NCI-H345 (cell line): ENCODE measurements around the gene MT1F.
"Not testable (repeated sequence)": the region's sequence is repeated elsewhere in the genome, so short reads cannot be mapped to it uniquely, and the experiment has no call there.

Experiments
- DNase-seq: peaks from one replicate; lab custom pipeline; 2025; lab: John Stamatoyannopoulos, UW

The MT1F gene

DNA sequence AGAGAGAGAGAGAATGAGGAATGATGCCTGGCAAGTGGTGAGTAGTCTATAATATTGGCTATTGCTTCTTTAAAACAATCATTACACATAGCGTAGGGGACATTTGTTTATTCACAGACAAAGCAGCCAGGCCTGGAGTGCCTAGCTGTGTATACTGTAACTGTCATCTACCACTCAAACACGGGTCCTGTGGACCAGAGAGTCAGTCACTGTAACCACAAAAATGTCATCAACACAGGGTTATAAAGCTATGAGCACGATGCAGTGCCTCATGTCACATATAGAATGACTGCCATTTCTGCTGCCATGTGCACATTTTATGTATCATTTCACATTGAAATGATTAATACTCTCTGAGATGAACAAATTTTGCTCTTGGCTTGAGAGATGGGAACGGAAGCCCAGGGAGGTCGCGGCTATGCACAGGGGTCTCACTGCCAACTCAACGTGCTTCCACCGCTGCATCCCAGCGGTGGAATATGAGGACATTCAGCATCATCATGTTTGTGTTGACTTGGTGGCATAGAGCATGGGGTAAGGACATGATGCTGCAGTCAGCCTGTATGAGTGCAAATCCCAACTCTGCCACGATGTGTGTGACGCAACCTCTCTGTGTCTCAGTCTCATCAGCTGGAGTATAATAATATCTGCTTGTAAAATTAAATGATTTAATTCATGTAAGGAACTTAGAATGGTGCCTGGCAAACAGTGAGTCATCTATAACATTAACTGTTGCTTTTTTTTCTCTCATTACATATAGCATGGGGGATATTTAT, 15.2 kb downstream of the MT1F start:
- DNase-seq, result no peak

GRCh38 chr16:56673921-56674320, 16.2 kb downstream of the MT1F start:
- DNase-seq, result no peak

GRCh38 chr16:56674570-56674969, 16.8 kb downstream of the MT1F start:
- DNase-seq, result not testable (repeated sequence)

DNA sequence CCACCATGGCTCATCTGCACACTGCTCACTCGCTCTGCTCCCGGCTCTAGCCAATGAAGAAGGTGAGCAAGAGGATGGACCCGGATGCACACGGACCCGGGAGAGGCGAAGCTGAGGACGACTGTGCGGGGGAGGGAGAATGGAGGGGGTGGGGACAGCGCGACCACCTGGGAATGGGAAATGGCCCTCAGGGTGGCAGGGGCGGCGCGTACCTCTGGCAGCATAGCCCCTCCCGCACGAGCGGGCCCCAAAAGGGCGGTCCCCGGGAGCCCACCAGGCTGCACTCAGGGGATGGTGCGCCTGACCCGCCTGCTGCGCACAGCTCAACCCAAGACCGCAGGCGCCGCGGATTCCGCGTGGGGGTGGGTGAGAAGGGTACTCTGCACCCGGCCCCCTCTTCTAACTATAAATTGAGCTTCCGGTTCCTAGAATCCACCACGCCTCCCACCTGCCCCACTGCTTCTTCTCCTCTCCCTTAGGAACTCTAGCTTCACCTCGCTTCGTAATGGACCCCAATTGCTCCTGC, 18.0 kb downstream of the MT1F start:
- DNase-seq, result no peak

- no peak for DNase-seq
These were observed 19.7 kb downstream of the MT1F start for GRCh38 chr16:56677474-56677873.

- no peak for DNase-seq
These were observed 21.4 kb downstream of the MT1F start for GRCh38 chr16:56679078-56679730.

DNA sequence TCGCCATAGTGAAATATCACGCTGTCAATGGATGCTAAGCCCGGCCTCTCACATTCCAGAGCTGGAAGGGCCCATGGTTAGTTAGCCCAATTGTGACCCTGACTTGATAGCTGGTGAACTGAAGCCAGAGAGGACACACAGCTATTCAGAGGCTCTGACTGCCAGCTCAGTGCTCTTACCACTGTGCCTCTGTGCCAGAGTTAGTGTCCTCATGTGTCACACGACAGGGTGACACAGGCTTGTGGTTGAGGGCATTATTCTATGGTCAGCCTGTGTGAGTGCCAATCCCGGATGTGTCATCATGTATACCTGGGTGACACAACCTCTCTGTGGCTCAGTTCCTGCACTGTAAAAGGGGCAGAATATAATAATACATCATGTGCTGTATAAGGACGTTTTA, 22.1 kb downstream of the MT1F start:
- DNase-seq, result no peak

- DNase-seq, result peak; percentile 79
These were observed 24.4 kb downstream of the MT1F start, which contains the start of gene MT1X for GRCh38 chr16:56681939-56682702. Gene MT1X (plus strand): TSS chr16:56682470. CDS start chr16:56682541, 71 bp downstream.

DNA sequence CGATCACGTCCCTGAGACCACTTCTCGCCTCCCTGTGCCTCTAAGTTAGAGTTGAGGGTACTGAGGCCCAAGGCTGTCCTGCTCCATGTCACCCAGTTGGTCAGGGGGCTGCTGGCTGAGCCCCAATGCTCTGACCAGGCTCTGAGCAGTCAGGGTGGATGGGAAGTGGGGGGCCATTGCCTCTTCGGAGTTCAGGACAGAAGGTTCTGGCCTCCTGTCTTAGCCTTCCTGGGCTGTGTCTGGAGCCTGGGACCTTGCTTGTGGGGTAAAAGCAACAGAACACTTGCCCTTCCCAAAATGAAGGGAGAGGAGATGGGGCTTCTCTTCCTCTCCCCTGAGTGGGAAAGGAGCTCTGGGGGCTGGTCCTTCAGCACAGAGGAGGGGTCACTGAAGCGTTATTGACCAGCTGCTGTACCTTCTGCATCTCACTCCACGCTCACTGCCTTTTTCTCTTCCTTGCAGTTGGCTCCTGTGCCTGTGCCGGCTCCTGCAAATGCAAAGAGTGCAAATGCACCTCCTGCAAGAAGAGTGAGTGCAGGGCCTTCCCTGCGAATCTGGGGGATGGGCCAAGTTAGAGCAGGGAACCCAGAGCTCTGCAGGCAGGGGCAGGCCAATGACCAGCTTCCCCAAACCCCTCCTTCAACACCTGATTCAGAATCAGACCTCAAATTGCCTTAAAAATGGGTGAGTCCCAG, 25.1 kb downstream of the MT1F start:
- no peak for DNase-seq

DNA sequence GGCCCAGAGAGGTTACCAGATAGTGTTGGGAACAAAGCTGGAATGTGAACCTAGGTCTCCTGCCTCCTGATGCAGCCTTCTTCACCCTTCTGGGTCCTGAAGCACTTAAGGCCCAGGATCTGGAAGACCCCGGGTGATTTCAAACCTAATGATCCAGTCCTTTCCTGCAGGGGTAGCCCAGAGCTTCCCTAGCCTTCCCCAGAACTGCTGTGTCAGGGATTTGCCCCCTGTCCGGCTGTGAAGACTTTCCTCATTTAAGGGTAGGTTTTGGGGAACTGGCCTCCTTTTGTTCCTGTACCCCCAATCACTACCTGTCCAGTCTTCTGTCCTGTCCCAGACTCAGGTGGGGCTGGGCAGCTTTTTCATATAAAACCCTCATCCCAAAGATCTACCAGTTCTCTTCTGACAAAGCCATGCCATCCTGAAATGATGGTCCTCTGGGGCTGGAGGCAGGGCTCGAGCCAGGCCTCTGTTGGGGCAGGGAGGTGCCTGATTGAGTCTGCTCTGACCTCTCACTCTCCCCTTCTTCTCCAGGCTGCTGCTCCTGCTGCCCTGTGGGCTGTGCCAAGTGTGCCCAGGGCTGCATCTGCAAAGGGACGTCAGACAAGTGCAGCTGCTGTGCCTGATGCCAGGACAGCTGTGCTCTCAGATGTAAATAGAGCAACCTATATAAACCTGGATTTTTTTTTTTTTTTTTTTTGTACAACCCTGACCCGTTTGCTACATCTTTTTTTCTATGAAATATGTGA, 25.8 kb downstream of the MT1F start:
- no peak for DNase-seq

- no peak for DNase-seq
These were observed 26.6 kb downstream of the MT1F start for GRCh38 chr16:56684256-56684925.

DNA sequence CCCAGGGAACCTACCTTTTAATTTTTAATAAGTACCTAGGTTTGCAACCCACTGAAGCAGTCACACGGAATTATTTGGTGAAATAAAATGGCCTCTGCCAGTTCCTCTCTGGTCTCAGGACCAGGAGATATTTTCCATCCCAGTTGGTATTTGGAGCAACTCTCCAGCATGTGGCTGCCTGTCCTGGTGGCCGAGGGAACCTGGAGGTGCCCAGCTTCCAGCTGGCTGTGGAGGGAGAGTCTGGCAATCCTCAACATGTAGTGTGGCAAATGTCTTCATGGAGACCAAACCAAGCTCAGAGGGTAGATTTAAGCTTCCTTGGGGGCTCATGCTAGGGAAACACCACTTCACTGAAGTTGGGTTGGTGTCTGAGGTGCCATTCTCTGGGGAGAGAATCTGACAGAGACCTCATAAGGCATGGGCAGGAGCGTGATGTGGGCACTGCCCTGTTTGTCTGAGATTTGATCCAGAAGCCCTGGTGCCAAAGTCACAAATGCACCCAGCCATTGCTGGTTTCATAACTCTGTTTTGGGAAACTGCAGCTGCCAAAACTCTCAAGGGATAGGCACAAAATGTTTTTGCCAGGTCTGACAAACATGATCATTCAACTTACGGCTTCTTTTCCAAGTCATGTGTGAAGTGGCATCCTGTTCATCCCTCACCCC, 27.3 kb downstream of the MT1F start:
- no peak for DNase-seq

GRCh38 chr16:56686758-56687157, 29.0 kb downstream of the MT1F start:
- DNase-seq, result no peak

DNA sequence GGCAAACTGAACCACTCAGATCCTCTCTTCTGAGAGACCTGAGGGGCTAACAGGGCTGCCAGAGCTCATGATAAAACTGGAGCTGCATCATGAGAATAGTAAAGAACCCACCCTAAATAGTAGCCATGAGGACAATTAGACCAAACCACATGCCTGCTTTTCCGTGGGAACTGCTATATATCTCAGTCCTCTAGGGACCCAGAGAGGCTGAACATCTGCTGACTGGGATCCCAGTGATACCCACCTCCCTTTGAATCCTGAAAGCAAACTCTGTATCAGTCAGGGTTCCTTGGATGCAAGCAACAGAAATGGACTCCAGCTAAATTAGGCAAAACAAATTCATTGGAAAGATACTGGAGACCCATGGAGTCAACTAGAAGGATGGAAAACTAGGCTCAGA, 31.0 kb downstream of the MT1F start:
- DNase-seq, result no peak

- no peak for DNase-seq
These were observed 31.4 kb downstream of the MT1F start for GRCh38 chr16:56689171-56689570.

DNA sequence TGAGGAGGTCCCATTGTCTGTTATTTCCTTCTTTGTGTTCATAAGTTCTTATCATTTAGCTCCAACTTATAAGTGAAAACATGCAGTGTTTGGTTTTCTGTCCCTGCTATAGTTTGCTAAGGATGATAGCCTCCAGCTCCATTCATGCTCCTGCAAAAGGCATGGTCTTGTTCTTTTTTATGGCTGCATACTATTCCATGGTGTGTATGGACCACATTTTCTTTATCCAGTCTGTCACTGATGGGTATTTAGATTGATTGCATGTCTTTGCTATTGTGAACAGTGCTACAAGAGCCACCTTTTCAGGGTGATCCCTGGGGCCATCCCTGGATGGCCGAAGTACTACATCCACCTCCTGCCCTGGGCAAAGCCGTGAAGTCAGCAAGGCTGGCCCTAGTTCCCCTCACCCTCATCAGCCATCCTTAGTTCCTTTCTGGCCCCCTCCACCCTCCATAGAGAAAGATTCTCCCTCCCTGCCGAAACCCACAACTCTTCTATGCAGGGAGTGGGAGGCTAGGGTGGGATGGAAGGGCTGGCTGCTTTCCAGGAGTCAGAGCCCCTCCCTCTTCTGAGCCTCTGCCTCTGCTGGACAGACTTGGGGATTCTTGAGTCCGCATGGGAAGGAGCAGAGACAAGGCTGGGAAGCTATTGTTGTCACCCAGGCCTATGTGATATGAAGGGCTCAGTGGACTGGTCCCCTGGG, 32.8 kb downstream of the MT1F start:
- no peak for DNase-seq

DNA sequence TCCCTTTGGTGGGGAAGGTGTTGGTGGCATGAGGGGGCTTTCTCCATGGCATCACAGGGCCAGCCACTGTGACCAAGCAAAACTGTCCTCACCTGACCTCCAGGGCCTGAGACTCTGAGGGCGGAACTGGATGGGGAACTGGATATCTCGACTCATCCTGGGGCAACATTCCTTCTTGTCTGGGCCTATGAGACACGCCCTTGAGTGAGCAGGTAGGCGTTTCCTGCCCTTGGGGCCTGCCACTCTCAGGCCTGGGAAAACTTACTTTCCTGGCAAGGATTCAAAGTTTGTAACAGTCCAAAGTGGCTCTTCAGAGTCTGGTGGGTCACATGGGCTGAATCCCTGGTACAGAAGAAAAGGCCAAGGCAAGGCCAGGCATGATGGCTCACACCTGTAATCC, 34.1 kb downstream of the MT1F start:
- DNase-seq, result peak; percentile 14

- DNase-seq, result no peak
These were observed 37.5 kb downstream of the MT1F start for GRCh38 chr16:56695246-56695645.

- DNase-seq, result no peak
These were observed 39.8 kb downstream of the MT1F start for GRCh38 chr16:56697456-56698155.
